A549 (cell line): ENCODE data around the gene UGT1A5. TPM values are rescaled to one million over a fixed set of nuclear protein-coding genes. Genes with fewer than 3 reads are reported as not detected.

Source experiments
- ATAC-seq, 2 experiments: fragments of 200-7000 bp in 1 of 2; fragments of >200 bp in 1 of 2; cut with Nextera tagmentation in 1 of 2; cut with Tn5 transposase in 1 of 2; 3 replicates each; pipeline versions ENCODE4 v1.8.0 to v1.9.1; 2018 to 2020; ENCODE audit warnings: mild to moderate bottlenecking in 1 of 2, moderate library complexity in 1 of 2
- CTCF ChIA-PET: fragments of 300-600 bp; sonication (Branson Sonifier 250); formaldehyde crosslinking; extraction: SDS; loops from one replicate; lab custom pipeline; 2021; ENCODE audit warnings: antibody characterized with exemption, inconsistent platforms; lab: Yijun Ruan, JAX
- POLR2A ChIA-PET: fragments of 350-600 bp; formaldehyde crosslinking; extraction: SDS; loops from one replicate; lab custom pipeline; 2021; ENCODE audit warnings: antibody characterized with exemption, inconsistent platforms; lab: Yijun Ruan, JAX
- DNase-seq, 2 experiments: peaks; one replicate each; pipeline versions ENCODE4 v3.0.0 to v3.0.0-alpha.2; 2011 to 2016; ENCODE audit warnings: low read depth in 1 of 2, low spot score in 1 of 2
- FAIRE-seq: peaks from 2 replicates; lab custom pipeline; 2011; peaks lifted over from hg19 to GRCh38; lab: Jason Lieb, UNC
- H3K27ac ChIP-seq, 2 experiments: fragments of >200 bp; sonication (Bioruptor Twin); formaldehyde crosslinking; 3 replicates each; pipeline ENCODE4 v1.5.1; 2016 to 2017
- H3K4me1 ChIP-seq: fragments of >200 bp; sonication (Bioruptor Twin); formaldehyde crosslinking; 3 replicates; pipeline ENCODE4 v1.6.1; 2016
- H3K4me2 ChIP-seq: fragments of >200 bp; sonication (Bioruptor Twin); formaldehyde crosslinking; 3 replicates; pipeline ENCODE4 v1.6.1; 2016
- H3K4me3 ChIP-seq: fragments of >200 bp; sonication (Bioruptor Twin); formaldehyde crosslinking; 3 replicates; pipeline ENCODE4 v1.5.1; 2016
- H3K9me3 ChIP-seq: fragments of >200 bp; sonication (Bioruptor Twin); formaldehyde crosslinking; 3 replicates; pipeline ENCODE4 v1.6.1; 2016
- BHLHE40 ChIP-seq: IDR thresholded peaks from 2 replicates; pipeline ENCODE4 v1.6.1; 2012; ENCODE audit warnings: low read depth, low read length, inconsistent platforms
- CBX8 ChIP-seq: fragments of 200-600 bp; sonication (generic); IDR thresholded peaks from 2 replicates; pipeline ENCODE4 v1.6.1; 2016
- CEBPB ChIP-seq, 2 experiments: fragments of >200 bp in 1 of 2; sonication (Bioruptor Twin) in 1 of 2; formaldehyde crosslinking in 1 of 2; IDR thresholded peaks; 2 replicates each; pipeline ENCODE4 v1.6.1; 2012 to 2016
- EHF ChIP-seq: fragments of 250-450 bp; sonication (Bioruptor Pico); IDR thresholded peaks from 2 replicates; pipeline ENCODE4 v1.5.0; 2020; ENCODE audit warnings: mild to moderate bottlenecking
- ELK1 ChIP-seq: fragments of 150-350 bp; IDR thresholded peaks from 2 replicates; pipeline ENCODE4 v1.6.1; 2014; ENCODE audit warnings: low read depth, mild to moderate bottlenecking, low read length
- EP300 ChIP-seq, 2 experiments: fragments of >200 bp; sonication (Bioruptor Twin); formaldehyde crosslinking; IDR thresholded peaks; 2 replicates in 1 of 2; 3 replicates in 1 of 2; pipeline ENCODE4 v1.6.1; 2016 to 2017
- ESRRA ChIP-seq: fragments of 150-350 bp; IDR thresholded peaks from 2 replicates; pipeline ENCODE4 v1.6.1; 2014; ENCODE audit warnings: mild to moderate bottlenecking, low read length, borderline replicate concordance
- FOSL2 ChIP-seq, 2 experiments: fragments of 450-650 bp in 1 of 2; fragments of >200 bp in 1 of 2; sonication (Bioruptor Twin) in 1 of 2; formaldehyde crosslinking; IDR thresholded peaks; 2 replicates each; pipeline versions ENCODE4 v1.5.0 to v1.6.1; 2016 to 2020; ENCODE audit warnings: mild to moderate bottlenecking in 1 of 2, moderate library complexity in 1 of 2
- HOXA7 ChIP-seq: fragments of 250-450 bp; sonication (Bioruptor Pico); IDR thresholded peaks from 2 replicates; pipeline ENCODE4 v1.5.0; 2020; ENCODE audit warnings: mild to moderate bottlenecking, moderate library complexity
- JUN ChIP-seq, 2 experiments: fragments of >200 bp; sonication (Bioruptor Twin); formaldehyde crosslinking; IDR thresholded peaks; 2 replicates in 1 of 2; 3 replicates in 1 of 2; pipeline ENCODE4 v1.6.1; 2016 to 2017
- JUNB ChIP-seq: fragments of >200 bp; sonication (Bioruptor Twin); formaldehyde crosslinking; IDR thresholded peaks from 2 replicates; pipeline ENCODE4 v1.6.1; 2016
- KDM1A ChIP-seq: fragments of 200-600 bp; sonication (generic); IDR thresholded peaks from 2 replicates; pipeline ENCODE4 v1.6.1; 2016; ENCODE audit warnings: low read depth, mild to moderate bottlenecking
- KDM5A ChIP-seq: fragments of 200-600 bp; sonication (generic); IDR thresholded peaks from 2 replicates; pipeline ENCODE4 v1.6.1; 2016; ENCODE audit warnings: antibody characterized with exemption, mild to moderate bottlenecking
- MAZ ChIP-seq: fragments of 150-350 bp; IDR thresholded peaks from 2 replicates; pipeline ENCODE4 v1.6.1; 2014; ENCODE audit warnings: antibody characterized with exemption, low read depth, low read length, borderline replicate concordance
- NFE2L2 ChIP-seq: fragments of 150-350 bp; conservative IDR thresholded peaks from 2 replicates; pipeline ENCODE4 v1.6.1; 2014; ENCODE audit warnings: low read length
- NPAS2 ChIP-seq: fragments of 250-450 bp; sonication (Bioruptor Pico); IDR thresholded peaks from 2 replicates; pipeline ENCODE4 v1.8.0; 2022; ENCODE audit warnings: mild to moderate bottlenecking, moderate library complexity, borderline replicate concordance
- PBX3 ChIP-seq: IDR thresholded peaks from 2 replicates; pipeline ENCODE4 v1.6.1; 2012
- POLR2A ChIP-seq: IDR thresholded peaks from 2 replicates; pipeline ENCODE4 v1.6.1; 2012; ENCODE audit warnings: mild to moderate bottlenecking, low read length
- POLR2AphosphoS2 ChIP-seq: conservative IDR thresholded peaks from 2 replicates; pipeline ENCODE4 v1.6.1; 2012; ENCODE audit warnings: low read length, improper control_type of control experiment, inconsistent platforms
- RAD21 ChIP-seq, 2 experiments: fragments of >200 bp in 1 of 2; sonication (Bioruptor Twin) in 1 of 2; formaldehyde crosslinking in 1 of 2; IDR thresholded peaks in 1 of 2; conservative IDR thresholded peaks in 1 of 2; 2 replicates in 1 of 2; 3 replicates in 1 of 2; pipeline ENCODE4 v1.6.1; 2012 to 2018; ENCODE audit warnings: inconsistent platforms in 1 of 2
- REST ChIP-seq: fragments of 200-600 bp; sonication (generic); IDR thresholded peaks from 2 replicates; pipeline ENCODE4 v1.6.1; 2016; ENCODE audit warnings: antibody characterized with exemption, mild to moderate bottlenecking, moderate library complexity
- SMC3 ChIP-seq: fragments of >200 bp; sonication (Bioruptor Twin); formaldehyde crosslinking; IDR thresholded peaks from 3 replicates; pipeline ENCODE4 v1.6.1; 2018; ENCODE audit warnings: inconsistent platforms
- SREBF2 ChIP-seq: fragments of 450-650 bp; IDR thresholded peaks from 2 replicates; pipeline ENCODE4 v1.6.1; 2014; ENCODE audit warnings: mild to moderate bottlenecking, moderate library complexity
- TP53 ChIP-seq: fragments of 250-450 bp; sonication (Bioruptor Pico); IDR thresholded peaks from 2 replicates; pipeline ENCODE4 v1.5.0; 2021; ENCODE audit warnings: mild to moderate bottlenecking, moderate library complexity
- ZFP36 ChIP-seq: fragments of 450-650 bp; IDR thresholded peaks from 2 replicates; pipeline ENCODE4 v1.6.1; 2014; ENCODE audit warnings: borderline replicate concordance; ENCODE audit not compliant: partially characterized antibody
- ZNF302 ChIP-seq: fragments of 250-450 bp; sonication (Bioruptor Pico); IDR thresholded peaks from 2 replicates; pipeline ENCODE4 v1.9.0; 2021; ENCODE audit warnings: inconsistent platforms, mild to moderate bottlenecking, moderate library complexity
- WGBS: methylation state at CpG from one replicate; pipeline ENCODE4 v1.1.6; 2017; ENCODE audit errors: missing lambda C conversion rate; 5-methylcytosine and 5-hydroxymethylcytosine counted together
- polyA plus RNA-seq, 4 experiments: library from polyadenylated mRNA; depleted of rRNA in 3 of 4; stranded (reverse); fragments of >200 nt; fragmentation: RNase III in 1 of 4; extraction: RNeasy Plus Mini Kit Qiagen cat#74134 plus additional on column Dnase treatment in 1 of 4; gene quantifications; 2 replicates in 3 of 4; 3 replicates in 1 of 4; pipeline ENCODE4 v1.2.3, GENCODE V29; 2011 to 2017

Gene UGT1A5
- polyA plus RNA-seq, 2 of the 4 experiments (the other 2 are of a cell fraction): 0.05 TPM; not detected in 1

GRCh38 chr2:233680361-233681045 lies 32.2 kb upstream of the UGT1A5 start:
- peaks cover 16% of the 10 kb centered on the region; the same call in 1 of the 3 replicates for H3K4me1 ChIP-seq
- TF ChIP-seq CBX8 (no peak), SMC3 (no peak), JUN (IDR thresholded peaks at IDR 0.05) (no peak), SREBF2 (no peak), FOSL2 (IDR thresholded peaks at IDR 0.05) (no peak), FOSL2 (CRISPR knock-in tag; IDR thresholded peaks at IDR 0.05) (no peak), REST (no peak), KDM1A (no peak), NPAS2 (CRISPR knock-in tag) (no peak), BHLHE40 (no peak), POLR2AphosphoS2 (no peak)
- ATAC-seq (peak in 1 of 2 experiments; percentile 26; a peak in 2 of 6 replicates), DNase-seq (no peak), FAIRE-seq (no peak)
- no peak overlapping the region for H3K4me2 ChIP-seq
- ChIA-PET POLR2A (no interaction called here), CTCF (interaction anchor here (0.6 to 1.8 kb wide), 5 partner anchors 8 to 518 kb away, joined by 3 to 4 read pairs (median 3); no protein-coding TSS in a partner anchor)
- peak overlapping the region; percentile 44 to 80; a peak in 5 of 6 replicates for H3K27ac ChIP-seq
- H3K9me3 ChIP-seq: peaks cover 5% of the 10 kb centered on the region
- WGBS: 91% methylated on average over 4 of the region's 4 CpGs
- no peak overlapping the region for H3K4me3 ChIP-seq

- TF ChIP-seq SREBF2: no peak
- peak in 1 of 2 experiments; percentile 33; a peak in 1 of 5 replicates for TF ChIP-seq EP300 (IDR thresholded peaks at IDR 0.05)
- 0 out of 4 replicates have a peak, but pooled peaks of 1 of the 2 experiments have one; percentile 15 for TF ChIP-seq CEBPB (IDR thresholded peaks at IDR 0.05)
- TF ChIP-seq JUNB: peak; percentile 20; the same call in 1 of the 2 replicates
- DNase-seq (no peak), ATAC-seq (peak in 1 of 2 experiments; percentile 26; a peak in 2 of 6 replicates), FAIRE-seq (no peak)
- Histone ChIP-seq H3K9me3 (peaks cover 15% of the 10 kb centered on the region), H3K4me2 (no peak within 1 kb of the TSS), H3K27ac (peak within 1 kb of the TSS; percentile 45 to 80), H3K4me3 (no peak within 1 kb of the TSS), H3K4me1 (peaks cover 9% of the 10 kb centered on the region; the same call in 1 of the 3 replicates)
- CTCF ChIA-PET: interaction anchor here (0.5 to 1.8 kb wide), 4 partner anchors 10 to 1201 kb away, joined by 3 to 4 read pairs (median 4); no protein-coding TSS in a partner anchor
- WGBS: 81% methylated on average over 5 of the region's 5 CpGs
- POLR2A ChIA-PET: no interaction called here
These were observed 31.1 kb upstream of the UGT1A5 start, which contains the start of gene UGT1A7 for GRCh38 chr2:233681521-233682099. Gene UGT1A7, plus strand, starts transcription at chr2:233681901. Its CDS starts 37 bp downstream, at chr2:233681938.

GRCh38 chr2:233684640-233685039 lies 28.1 kb upstream of the UGT1A5 start:
- Histone ChIP-seq H3K4me2 (no peak overlapping the region), H3K9me3 (peaks cover 35% of the 10 kb centered on the region; the same call in 2 of the 3 replicates), H3K4me1 (peaks cover 19% of the 10 kb centered on the region), H3K27ac (peak overlapping the region; percentile 32 to 38; a peak in 4 of 6 replicates), H3K4me3 (no peak overlapping the region)
- no peak for DNase-seq
- CTCF ChIA-PET: no interaction called here
- POLR2A ChIA-PET: no interaction called here
- 79% methylated on average over 1 of the region's 1 CpG for WGBS
- no peak for FAIRE-seq
- no peak for ATAC-seq
- TF ChIP-seq PBX3: no peak
- TF ChIP-seq POLR2A: no peak
- no peak for TF ChIP-seq POLR2AphosphoS2
- no peak for TF ChIP-seq ESRRA
- TF ChIP-seq TP53 (CRISPR knock-in tag): no peak
- no peak for TF ChIP-seq ZFP36
- TF ChIP-seq MAZ: no peak
- no peak for TF ChIP-seq SMC3
- TF ChIP-seq KDM1A: no peak
- no peak for TF ChIP-seq ELK1
- TF ChIP-seq RAD21 (conservative IDR thresholded peaks at IDR 0.05 in 1 of 2, IDR thresholded peaks at IDR 0.05 in 1 of 2): no peak
- TF ChIP-seq KDM5A: no peak
- TF ChIP-seq HOXA7 (CRISPR knock-in tag): no peak
- TF ChIP-seq EHF (CRISPR knock-in tag): no peak
- TF ChIP-seq CEBPB (IDR thresholded peaks at IDR 0.05): no peak
- TF ChIP-seq EP300 (IDR thresholded peaks at IDR 0.05): no peak
- TF ChIP-seq ZNF302 (CRISPR knock-in tag): no peak
- no peak for TF ChIP-seq NFE2L2
